ENCODE data around the gene SRSF9.

DNA sequence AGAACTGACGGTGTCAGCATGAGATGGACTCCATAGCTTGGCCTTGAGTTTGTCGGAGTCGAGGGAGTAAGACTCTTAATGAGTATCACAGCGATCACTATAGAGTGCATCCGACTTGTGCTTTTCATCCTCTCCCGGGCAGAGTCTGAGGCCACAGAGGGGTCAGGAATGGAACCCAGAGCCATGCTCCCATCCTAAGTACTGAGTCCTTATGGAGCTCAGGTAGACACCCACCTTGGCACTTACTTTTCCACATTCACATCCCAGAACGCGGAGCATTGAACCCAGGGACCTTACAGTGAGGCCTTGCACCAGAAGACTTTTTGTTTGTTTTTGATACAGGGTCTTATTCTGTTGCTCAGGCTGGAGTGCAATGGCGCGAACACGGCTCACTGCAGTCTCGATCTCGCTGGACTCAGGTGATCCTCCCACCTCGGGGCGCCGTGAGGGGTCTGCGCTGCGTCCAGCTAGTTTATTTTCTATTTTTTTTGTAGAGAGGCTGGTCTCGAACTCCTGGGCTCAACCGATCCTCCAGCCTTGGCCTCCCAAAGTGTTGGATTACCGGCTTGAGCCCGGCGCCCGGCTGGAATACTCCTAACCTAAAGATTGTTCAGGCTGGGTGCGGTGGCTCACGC is 719 bp upstream of the SRSF9 start:
- TF ChIP-seq, protein P1, sequence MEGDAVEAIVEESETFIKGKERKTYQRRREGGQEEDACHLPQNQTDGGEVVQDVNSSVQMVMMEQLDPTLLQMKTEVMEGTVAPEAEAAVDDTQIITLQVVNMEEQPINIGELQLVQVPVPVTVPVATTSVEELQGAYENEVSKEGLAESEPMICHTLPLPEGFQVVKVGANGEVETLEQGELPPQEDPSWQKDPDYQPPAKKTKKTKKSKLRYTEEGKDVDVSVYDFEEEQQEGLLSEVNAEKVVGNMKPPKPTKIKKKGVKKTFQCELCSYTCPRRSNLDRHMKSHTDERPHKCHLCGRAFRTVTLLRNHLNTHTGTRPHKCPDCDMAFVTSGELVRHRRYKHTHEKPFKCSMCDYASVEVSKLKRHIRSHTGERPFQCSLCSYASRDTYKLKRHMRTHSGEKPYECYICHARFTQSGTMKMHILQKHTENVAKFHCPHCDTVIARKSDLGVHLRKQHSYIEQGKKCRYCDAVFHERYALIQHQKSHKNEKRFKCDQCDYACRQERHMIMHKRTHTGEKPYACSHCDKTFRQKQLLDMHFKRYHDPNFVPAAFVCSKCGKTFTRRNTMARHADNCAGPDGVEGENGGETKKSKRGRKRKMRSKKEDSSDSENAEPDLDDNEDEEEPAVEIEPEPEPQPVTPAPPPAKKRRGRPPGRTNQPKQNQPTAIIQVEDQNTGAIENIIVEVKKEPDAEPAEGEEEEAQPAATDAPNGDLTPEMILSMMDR (IDR thresholded peaks at IDR 0.05): no peak
- TF ChIP-seq RFX5 (IDR thresholded peaks at IDR 0.05) (no peak), SMC3 (IDR thresholded peaks at IDR 0.05) (no peak), POLR2AphosphoS2 (conservative IDR thresholded peaks at IDR 0.05; ENCODE audit: low read length) (no peak)
